Activated T-cell treated with anti-CD3 and anti-CD28 coated beads, Interleukin-2, amount 50 U/mL, for 1 hour (primary cell): Measurements from ENCODE around the gene ATF6B.

Source experiments
- DNase-seq: peaks from one replicate; pipeline ENCODE4 v3.0.0-alpha.2; 2020

ATF6B gene

DNA sequence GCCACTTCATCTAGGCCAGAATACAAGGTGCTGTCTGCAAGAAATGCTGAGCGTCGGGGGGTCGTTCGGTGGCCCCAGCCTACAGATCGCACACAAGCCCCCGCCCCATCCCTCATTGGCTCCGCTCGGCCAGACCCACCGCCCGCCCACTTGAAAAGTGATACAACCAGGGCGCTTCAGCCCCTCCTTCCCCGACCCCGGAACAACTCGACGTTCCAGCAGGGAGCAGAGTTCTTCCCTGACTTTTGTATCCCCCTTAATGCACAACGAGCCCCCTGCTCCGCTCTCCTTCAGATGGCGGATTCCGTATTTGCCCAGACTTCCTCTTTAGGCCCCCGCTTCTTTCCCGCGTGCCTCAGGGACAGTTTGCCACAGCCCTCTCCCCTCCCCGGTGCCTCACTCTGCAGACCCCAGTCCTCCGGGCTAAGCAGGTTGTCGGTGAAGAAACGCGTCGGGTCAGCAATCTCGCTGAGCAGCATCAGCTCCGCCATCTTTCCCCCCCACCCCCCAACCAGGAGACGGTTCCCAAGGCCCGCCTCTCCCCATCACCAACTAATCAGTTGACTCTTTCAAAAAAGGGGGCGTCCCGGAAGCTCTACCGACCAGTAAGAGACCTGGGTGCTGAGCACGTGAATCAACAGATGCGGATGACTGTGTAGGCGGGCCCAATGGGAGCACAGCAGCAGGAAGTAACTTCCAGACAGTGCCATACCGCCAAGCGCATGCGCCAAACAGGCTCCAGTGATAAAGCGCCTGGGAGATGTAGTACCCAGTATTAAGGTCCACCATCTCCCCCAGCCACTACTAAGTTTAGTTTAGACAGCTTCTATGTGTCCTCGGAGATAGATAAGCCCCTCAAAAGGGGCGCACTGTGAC, at the start of gene ATF6B:
TSS of gene ATF6B (minus strand) at position 530 of the 876 bp plus-strand sequence. CDS start at position 491, 39 bp downstream.
- peak; percentile 88 for DNase-seq

DNA sequence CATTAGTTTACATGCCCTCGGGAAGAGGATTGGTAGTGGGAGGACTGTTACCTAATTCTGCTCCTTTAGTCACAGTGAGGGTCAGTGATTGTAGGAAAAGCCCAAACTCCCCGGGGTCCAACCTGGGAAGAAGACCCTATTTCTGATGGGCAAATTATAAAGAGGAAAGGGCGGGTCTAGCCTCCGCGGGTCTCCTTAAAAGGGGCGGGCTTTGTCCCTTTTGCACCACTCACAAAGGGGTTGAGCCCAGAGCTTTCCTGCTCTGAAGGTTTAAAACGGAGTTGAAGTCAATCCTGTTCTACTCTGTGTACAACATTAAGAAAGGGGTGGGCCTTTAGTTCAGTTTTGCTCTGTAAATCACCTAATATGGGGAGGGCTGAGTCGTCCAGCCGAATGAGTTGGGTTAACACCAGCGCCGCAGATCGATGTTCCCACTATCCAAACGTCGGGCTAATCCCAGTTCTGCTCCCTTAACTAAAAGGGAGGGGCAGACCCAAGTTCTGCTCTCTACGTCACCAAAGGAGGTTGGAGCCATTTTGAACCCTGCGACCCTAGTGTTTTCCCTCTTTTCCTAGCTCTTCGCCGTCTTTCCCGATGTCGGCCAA, 49.2 kb upstream of the ATF6B start:
- DNase-seq = no peak

GRCh38 chr6:32176476-32177182, 48.6 kb upstream of the ATF6B start:
- DNase-seq = no peak

DNA sequence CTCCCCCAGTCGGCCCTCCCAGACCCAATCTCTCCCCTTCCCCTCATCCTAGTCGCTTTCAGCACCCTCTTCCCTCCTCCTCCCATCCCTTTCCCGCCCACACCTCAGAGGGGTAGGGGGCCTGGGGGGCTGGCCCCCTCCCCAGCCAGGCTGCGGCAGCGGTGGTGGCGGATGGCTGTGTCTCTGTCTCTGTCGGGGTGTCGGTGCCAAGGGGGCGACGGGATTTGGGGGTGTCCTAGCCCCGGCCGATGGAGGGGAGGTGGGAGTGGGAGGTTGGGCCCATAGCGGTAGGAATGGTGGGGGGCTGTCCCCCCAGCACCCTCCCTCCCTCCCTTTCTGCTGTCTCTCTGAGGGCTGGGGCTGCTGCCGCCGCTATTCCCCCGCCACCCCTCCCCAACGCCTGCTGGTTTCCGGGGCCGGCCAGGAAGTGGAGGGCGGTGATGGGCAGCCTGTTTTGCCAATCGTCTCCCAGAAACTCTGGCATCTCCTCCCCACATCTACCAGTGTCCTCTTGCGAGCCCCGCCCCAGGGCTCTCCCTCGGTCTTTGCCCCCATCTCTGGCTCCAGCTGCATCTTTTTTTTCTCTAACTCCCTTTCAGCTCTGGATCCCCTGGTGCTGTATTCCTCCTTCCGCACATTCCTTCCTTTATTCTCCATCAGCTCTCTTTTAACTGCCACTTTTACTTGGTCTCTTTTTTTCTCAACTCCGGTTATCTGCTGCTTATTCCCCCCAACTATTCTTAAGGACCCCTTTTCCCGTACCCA, 47.8 kb upstream of the ATF6B start, which contains the start of gene AGPAT1:
TSS of gene AGPAT1 (minus strand) at position 374 of the 765 bp plus-strand sequence. CDS start 4,588 bp downstream, outside the sequence.
- peak; percentile 97 for DNase-seq

DNA sequence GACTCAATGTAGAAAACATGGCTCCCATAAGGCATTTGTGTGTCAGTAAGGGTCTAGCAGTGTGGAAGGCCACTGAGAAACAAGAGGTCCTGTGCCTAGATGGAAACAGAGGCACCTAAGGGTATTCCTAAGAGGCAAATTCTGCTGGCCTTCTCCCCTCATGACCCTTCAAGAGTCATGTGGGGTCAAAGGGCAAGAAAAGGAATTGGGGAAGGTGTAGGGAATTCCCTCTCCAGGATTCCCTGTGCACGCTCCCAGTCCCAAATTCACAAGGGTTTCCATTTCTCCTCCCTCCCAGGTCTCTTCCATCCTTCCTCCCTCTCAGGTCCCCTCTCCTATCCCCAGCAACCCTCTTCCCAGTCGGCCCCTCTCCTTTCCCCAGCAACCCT, 47.3 kb upstream of the ATF6B start:
- DNase-seq = no peak

DNA sequence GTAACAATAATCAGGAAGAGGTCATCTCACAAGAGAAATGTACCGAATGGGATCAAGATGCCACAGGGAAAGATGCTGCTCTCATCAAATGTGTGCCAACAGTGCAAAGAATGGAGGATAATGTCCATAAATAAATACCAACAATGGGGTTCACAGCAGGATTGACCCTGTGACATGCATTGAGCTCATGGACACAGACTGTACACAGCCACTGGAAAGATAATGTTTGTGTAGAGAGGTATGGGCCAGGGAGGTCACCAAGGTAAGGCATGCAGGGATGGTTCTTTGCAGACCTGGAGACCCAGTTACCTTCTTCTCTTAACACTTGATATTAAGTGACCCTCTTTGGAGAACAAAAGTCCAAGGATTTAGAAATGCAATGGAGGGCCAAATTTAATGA, 46.4 kb upstream of the ATF6B start:
- no peak for DNase-seq

DNA sequence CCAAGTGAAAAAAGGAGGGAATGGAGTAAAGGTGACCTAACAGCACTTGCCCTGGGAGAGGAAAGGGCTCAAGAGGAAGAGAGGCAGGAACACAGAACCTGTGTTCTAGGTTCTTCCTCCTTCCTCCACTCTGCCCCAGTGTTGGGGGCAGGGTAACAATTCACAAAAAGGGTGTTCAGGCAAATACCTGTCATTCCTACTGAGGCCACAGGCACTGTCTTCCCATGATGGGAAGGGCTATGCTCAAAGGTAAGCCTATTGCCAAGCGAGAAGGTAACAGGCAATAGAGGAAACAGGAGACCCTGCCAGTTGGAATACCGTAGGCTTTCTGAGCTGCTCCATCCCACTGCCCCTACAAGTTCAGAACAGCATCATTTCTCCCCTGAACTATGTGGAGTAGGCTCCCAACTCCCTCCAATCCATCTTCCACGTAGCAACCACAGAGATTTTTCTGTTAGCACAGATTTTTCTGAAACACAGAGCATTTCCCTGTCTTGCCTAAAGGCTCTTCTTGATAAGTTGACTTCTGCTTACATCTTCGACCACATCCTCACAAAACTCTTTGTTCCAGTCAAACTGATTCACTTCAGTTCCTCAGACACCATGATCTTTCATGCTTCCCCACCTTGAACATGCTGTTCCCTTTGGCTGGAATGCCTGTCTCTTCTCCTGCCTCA, 45.1 kb upstream of the ATF6B start:
- DNase-seq = no peak

DNA sequence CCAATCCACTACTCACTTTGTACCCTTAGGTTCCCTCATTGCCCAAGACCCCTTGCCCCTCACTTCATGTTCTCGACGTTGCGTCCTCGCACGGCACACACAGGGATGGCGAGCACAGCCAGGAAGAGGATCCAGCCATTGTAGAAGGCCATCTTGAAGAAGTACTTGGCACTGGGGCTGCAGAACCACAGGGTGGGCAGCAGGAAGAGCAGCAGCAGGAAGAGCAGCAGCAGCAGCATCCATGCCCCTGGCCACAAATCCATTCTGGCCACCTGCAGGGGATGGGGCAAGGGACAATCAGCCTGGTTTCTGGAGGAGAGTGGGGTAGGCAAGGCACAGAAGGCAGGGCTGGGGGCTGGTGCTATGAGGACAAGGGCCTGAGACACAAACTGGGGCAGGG, 43.2 kb upstream of the ATF6B start:
- no peak for DNase-seq

DNA sequence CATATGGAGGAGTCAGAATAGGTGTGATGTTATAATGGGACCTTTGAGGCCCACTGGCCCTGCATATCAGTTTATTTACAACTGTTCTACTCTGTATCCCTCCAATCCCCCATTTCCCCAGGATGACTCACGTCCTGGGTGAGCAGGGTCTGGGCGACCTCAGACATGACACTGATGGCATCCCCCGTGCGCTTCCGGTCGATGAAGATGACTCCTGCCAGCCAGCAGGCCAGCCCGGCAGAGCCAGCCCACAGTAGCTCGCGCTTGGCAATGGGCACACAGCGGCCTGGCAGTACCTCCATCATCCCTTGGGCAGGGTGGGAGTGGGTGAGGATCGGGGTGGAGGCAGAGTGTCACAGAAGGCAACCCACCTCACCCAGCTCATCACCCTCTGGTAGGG, 42.2 kb upstream of the ATF6B start:
- DNase-seq = no peak

- no peak for DNase-seq
These were observed 41.0 kb upstream of the ATF6B start for GRCh38 chr6:32168807-32169591.

GRCh38 chr6:32168350-32168749, 40.3 kb upstream of the ATF6B start:
- no peak for DNase-seq

DNA sequence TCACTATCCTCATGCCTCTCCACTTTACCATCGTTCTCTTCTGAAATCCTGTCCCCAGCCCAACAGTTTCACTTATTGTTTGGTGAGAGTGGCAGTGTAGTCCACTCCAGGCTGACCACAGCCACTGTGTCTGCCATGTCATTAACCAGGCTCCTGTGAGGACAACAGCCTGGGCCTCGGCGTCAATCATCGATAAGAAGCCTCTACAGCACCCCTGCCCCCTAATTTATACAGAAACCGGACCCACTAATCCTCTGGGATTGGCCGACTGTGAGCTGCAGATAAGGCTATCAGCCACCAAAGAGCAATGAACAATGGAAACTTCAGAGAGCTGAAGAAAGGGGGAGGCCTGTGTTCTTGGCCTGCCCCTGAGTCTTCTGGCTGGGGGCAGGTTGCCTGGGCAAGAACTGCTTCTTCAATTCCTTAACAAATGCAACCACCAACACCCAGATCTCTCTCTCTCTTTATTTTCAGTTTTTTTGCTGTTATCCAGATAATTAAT, 39.8 kb upstream of the ATF6B start:
- no peak for DNase-seq

DNA sequence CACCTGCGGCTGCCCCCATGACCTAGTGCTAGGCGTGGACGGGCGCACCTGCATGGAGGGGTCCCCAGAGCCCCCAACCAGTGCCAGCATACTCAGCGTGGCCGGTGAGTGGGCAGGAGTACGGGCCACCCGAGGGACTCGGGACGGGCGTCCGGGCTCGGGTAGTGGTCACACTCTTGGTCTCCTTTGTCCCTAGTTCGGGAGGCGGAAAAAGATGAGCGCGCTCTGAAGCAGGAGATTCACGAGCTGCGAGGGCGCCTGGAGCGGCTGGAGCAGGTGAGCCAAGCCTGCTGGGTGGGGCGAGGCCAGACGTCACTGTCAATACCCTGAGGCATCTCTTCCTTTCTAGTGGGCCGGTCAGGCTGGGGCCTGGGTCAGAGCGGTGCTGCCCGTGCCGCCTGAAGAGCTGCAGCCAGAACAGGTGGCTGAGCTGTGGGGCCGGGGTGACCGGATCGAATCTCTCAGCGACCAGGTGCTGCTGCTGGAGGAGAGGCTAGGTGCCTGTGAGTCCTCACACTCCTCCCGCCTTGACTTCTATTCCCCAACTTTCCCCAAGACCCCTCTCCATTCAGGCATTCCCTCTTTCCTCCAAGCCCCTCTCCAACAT, 39.2 kb upstream of the ATF6B start:
- no peak for DNase-seq

DNA sequence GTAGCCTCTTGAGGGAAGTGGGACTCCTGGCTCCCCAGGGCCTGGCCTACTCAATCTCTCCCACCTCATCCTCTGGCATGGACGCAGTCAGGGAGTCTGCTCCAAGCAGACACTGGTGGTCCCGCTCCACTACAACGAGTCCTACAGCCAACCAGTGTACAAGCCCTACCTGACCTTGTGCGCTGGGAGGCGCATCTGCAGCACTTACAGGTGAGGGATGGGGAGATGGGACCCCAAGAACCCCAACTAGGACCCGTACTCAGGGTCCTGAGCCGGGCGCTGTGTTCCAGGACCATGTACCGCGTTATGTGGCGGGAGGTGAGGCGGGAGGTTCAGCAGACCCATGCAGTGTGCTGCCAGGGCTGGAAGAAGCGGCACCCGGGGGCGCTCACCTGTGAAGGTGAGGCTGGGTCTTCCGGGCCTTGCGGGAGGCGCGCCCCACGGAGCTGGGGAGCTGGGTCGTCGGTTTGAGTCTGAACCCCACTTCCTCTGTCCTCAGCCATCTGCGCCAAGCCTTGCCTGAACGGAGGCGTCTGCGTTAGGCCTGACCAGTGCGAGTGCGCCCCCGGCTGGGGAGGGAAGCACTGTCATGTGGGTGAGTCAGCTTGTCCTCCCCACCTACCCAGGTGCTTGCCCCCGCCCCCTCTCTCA, 38.5 kb upstream of the ATF6B start:
- no peak for DNase-seq

GRCh38 chr6:32164295-32164694, 36.2 kb upstream of the ATF6B start, which contains the start of gene EGFL8:
EGFL8 (plus strand) TSS chr6:32164595; CDS start chr6:32166166, 1,571 bp downstream.
- DNase-seq = no peak

GRCh38 chr6:32163559-32164258, 35.7 kb upstream of the ATF6B start:
- no peak for DNase-seq

- no peak for DNase-seq
These were observed 30.0 kb upstream of the ATF6B start for GRCh38 chr6:32158052-32158451.

- DNase-seq = no peak
These were observed 28.8 kb upstream of the ATF6B start for GRCh38 chr6:32156891-32157290.

DNA sequence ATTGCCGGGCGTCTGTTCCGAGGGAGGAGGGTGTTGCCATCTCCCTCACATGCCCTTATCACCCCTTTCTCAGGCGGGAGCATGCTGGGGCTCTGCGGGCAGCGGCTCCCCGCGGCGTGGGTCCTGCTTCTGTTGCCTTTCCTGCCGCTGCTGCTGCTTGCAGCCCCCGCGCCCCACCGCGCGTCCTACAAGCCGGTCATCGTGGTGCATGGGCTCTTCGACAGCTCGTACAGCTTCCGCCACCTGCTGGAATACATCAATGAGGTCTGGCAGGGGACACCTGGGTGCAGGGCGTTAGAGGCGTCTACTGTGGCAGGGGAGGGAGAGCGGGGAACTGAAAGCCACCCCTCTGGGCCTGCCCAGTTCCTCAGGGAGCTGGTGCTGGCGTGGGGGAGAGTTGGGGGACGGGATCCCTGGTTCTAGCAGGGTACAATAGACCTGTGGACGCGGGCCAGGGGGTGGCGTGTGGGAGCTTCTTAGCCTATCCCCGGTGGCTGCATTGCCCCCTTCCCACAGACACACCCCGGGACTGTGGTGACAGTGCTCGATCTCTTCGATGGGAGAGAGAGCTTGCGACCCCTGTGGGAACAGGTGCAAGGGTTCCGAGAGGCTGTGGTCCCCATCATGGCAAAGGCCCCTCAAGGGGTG, 26.6 kb upstream of the ATF6B start:
- DNase-seq = peak; percentile 66
